C4-2B (cell line): ENCODE measurements around the gene SPACDR.
"Not testable (repeated sequence)": the region's sequence is repeated elsewhere in the genome, so short reads cannot be mapped to it uniquely, and the experiment has no call there.

Experiments used
- ZFX ChIP-seq: fragments of 450-650 bp; IDR thresholded peaks from 2 replicates; pipeline ENCODE4 v1.6.1; 2017
- TF ChIP-seq, protein P1 (sequence below): fragments of 450-650 bp; conservative IDR thresholded peaks from 2 replicates; pipeline ENCODE4 v1.5.1; 2017; ENCODE audit warnings: mild to moderate bottlenecking

DNA sequence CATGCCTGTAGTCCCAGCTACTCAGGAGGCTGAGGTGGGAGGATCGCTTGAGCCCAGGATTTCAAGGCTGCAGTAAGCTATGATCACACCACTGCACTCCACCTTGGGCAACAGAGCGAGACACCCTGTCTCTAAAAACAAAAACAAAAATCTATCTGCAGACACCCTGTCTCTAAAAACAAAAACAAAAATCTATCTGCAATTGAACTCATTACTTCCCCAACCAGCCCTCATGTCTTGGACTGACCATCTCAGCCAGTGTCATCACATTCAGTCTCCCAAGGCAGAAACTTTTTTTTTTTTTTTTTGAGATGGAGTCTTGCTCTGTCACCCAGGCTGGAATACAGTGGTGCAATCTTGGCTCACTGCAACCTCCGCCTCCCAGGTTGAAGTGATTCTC, 40.0 kb upstream of the SPACDR start:
- TF ChIP-seq, protein P1, sequence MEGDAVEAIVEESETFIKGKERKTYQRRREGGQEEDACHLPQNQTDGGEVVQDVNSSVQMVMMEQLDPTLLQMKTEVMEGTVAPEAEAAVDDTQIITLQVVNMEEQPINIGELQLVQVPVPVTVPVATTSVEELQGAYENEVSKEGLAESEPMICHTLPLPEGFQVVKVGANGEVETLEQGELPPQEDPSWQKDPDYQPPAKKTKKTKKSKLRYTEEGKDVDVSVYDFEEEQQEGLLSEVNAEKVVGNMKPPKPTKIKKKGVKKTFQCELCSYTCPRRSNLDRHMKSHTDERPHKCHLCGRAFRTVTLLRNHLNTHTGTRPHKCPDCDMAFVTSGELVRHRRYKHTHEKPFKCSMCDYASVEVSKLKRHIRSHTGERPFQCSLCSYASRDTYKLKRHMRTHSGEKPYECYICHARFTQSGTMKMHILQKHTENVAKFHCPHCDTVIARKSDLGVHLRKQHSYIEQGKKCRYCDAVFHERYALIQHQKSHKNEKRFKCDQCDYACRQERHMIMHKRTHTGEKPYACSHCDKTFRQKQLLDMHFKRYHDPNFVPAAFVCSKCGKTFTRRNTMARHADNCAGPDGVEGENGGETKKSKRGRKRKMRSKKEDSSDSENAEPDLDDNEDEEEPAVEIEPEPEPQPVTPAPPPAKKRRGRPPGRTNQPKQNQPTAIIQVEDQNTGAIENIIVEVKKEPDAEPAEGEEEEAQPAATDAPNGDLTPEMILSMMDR, result not testable (repeated sequence)
- TF ChIP-seq ZFX, result not testable (repeated sequence)
